ENCODE results near the gene CAPZA1.
A peak's percentile ranks its signal among the peaks of the same experiment; 100 is the strongest.
"Not testable (repeated sequence)": the region's sequence is repeated elsewhere in the genome, so short reads cannot be mapped to it uniquely, and the experiment has no call there.

Gene CAPZA1

DNA sequence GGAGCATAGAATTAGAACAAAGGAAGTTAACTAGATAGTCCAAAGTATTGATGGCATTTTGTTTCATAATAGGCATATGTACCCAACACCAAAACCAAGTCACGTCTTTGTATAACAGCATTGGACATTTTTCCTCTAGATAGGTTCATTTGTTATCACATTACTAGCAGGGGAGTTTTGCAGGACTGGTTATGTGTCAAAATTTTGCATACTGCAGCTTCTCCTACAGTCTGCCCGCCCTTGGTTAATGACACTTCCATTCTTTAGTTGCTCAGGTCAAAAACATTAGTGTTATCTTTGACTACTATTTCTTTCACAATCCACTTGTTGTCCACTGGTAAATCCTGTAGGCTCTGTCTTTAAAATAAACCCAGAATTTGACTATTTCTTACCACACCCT, 8.9 kb downstream of the CAPZA1 start:
- no peak for DNase-seq

DNA sequence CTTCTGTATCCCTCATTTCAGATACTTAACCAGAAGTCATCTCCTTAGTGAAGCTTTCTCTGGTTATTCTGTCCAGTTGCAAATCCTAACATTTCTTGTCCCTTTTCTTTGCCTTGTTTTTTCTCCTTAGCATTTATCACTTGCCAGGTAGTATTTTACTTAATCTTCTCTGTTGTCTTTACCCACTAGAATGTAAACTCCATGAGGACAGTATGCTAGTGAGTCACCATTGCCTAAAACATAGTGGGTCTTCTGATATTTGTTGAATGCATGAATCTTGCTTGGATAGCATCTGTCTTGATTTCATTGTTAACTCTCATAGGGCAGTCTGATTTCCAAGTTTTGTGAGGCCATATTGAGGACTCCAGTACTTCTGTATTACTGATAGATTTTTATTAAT, 9.6 kb downstream of the CAPZA1 start:
- no peak for DNase-seq

DNA sequence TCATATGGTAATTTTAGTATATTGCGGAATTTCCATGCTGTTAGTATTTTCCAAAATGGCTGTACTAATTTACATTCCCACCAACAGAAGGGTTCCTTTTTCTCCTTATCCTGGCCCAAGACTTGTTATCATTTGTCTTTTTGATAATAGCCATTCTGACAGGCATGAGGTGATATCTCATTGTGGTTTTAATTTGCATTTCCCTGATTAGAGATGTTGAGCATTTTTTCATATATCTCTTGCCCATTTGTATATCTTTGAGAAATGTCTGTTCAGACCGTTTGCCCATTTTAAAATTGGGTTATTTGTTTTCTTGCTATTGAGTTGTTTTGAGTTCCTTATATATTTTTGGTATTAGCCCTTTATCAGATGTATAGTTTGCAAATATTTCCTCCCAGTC, 14.0 kb downstream of the CAPZA1 start:
- DNase-seq: no peak

DNA sequence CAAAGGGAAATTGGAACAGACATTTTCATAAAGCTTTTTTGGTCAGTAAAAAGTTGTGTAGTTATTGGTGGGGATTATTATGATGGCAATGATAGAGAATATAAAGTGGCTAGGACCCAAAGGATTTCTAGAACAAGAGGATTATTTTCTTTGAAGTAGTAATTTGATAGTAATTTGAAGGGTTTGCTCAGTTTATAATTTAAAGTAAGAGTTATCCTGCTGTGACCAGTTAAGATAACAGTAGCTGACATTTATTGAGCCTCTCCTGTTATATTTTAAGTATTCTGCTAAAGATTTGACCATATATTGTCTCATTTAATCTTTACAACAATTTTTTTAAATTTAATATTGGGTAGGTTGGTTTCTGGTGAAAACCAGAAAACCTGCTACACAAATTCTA, 14.7 kb downstream of the CAPZA1 start:
- DNase-seq: no peak

DNA sequence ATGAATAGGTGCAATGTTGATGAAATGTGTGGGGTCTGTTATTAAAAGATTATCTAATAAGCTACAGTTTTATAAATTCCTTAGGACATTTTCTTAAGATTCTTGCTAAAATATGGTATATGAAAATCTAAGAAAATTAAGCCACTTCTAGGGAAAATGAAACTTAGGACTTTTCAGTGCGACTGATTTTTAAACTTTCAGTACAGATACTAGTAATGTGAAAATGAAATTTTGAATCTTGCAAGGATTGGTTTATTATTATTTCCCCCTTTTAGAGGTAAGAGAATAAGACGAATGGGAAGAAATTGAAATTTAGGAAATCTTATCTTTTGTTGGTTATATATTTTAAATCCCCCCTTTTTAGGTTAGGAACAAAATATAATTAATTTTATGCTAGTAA, 16.4 kb downstream of the CAPZA1 start:
- no peak for DNase-seq

DNA sequence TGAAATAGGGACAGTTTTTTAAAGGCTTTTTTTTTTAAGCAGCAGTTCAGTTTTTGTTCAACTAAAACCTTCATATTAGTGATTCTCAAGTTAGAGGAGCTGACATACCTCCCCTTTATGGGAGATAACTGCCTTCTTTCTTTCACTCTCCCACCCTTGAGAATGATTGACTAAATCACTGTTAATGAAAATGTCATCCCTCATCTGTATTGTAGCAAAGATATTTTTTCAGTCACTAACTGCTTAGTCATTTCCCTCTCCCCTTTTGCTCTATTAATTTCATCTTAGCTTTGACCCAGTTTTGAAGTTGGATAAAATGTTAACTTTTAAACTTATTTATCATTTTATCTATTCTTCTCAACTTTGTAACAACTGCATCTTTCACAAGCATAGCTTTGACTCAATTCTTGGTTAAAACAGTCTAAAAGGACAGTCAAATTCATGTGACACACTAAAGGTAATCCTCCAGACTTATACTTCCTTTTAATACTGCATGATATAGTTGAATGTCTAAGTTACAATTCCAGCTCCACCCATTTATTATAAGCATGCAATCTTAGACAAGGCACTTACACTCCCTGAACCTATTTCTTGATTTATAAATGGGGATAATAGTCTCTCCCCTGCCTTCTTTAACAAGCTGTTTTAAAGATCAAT, 17.1 kb downstream of the CAPZA1 start:
- no peak for DNase-seq

DNA sequence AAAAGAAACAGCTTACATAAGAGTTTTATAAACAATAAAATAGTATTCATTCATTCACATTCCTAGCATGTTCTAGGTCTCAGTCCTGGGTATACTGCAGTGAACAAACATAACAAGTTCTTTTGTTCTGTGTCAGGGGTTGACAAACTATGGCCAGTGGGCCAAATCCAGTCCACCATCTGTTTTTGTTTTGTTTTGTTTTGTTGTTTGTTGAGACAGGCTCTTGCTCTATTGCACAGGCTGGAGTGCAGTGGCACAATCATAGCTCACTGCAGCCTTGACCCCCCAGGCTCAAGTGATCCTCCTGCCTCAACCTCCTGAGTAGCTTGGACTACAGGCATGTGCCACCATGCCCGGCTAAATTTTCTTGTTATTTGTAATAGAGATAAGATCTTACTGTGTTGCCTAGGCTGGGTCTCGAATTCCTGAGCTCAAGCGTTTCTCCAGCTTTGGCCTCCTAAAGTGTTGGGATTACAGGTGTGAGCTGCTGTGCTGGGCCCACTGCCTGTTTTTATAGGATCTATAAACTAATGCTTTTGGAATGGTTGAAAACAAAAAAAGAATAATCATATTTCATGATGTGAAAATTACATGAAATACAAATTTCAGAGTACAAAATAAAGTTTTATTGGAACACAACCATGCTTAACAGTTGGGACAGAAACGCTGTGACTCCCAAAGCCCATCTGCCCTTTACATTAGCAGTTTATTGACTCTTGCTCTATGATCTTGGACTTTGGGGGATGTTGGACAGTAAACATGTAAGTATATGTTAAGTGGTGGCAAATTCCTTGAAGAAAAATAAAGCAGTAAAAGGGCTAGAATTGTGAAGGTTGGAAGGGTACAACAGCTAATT, 17.9 kb downstream of the CAPZA1 start:
- DNase-seq: no peak

DNA sequence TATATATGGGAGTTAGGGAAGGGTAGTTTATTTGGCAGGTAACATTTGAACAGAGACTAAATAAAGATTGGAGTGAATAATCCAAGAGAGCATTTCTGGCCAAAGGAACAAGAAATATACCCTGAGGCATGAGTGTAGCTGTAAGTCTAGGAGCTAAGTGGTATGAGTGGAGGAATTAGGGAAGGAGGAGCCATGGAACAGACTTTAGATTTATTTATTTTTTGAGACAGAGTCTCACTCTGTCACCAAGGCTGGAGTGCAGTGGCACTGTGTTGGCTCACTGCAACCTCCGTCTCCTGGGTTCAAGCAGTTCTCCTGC, 18.4 kb downstream of the CAPZA1 start:
- no peak for DNase-seq

DNA sequence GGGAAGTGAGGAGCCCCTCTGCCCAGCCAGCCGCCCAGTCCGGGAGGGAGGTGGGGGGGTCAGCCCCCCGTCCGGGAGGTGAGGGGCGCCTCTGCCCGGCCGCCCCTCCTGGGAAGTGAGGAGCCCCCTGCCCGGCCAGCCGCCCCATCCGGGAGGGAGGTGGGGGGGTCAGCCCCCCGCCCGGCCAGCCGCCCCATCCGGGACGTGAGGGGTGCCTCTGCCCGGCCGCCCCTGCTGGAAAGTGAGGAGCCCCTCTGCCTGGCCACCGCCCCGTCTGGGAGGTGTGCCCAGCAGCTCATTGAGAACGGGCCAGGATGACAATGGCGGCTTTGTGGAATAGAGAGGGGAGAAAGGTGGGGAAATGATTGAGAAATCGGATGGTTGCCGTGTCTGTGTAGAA, 20.8 kb downstream of the CAPZA1 start:
- DNase-seq: not testable (repeated sequence)

DNA sequence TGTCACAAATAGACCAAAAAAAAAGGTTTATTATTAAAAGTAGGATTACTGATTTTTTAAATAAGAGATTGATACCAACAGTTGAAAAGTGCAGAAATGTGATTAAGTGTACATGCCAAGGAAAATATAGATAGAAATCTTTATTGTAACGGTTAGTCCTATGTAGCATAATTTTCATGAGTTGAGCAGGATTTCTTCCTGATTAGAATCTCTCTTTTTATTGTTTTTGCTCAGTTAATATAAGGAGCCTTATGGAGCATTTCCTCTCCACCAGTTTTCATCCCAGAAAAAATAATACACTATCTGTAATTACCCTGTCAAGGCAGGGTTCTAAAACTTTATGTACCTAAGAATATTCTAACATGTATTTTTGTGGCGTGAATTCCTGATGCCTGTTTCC, 23.4 kb downstream of the CAPZA1 start:
- no peak for DNase-seq

DNA sequence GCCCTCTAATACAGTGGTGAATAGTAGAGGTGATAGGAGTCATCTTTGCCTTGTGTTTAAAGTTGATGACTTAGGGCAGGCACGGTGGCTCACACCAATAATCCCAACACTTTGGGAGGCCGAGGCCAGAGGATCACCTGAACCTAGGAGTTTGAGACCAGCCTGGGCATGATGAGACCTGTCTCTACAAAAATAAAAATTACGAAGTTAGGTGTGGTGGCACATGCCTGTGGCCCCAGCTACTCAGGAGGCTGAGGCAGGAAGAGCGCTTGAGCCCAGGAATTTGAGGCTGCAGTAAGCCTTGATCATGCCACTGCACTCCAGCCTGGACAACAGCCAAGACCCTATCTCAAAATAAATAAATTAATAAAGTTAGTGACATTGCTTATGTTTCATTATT, 26.6 kb downstream of the CAPZA1 start:
- DNase-seq: no peak

DNA sequence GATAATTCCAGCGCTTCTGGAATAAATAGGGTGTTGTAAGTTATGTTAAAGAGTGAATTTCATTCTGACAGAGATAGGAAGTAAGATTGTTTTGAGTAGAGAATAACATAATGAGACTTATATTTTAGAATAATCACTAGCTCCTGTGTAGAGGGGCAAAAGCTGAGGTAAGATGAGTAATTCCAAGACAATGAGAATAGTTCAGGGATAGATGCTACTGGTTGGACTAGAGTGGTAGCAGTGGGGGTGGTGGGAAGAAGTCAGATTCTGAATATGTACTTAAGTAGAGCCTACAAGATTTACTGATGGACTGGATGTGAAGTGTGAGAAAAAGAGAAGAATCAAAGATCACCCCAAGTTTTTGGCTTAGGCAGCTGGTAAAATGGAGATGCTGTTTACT, 31.6 kb downstream of the CAPZA1 start:
- no peak for DNase-seq

DNA sequence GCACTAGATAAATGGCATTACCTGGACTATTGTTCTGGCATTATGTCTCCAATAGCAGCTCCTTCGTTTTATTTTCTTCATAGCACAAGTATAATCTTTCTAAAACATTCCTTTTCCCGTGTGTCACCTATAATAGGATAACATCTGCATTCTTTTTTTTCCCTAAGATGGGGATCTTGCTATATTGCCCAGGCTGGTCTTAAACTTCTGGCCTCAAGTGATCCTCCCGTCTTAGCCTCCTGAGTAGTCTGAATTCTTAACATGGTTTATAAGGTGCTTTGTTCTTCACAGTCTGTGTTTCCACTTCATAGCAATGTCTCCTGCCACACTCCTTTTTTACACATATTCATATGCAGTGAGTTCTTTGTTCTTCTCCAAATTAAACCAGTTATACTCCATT, 46.2 kb downstream of the CAPZA1 start:
- DNase-seq: no peak

DNA sequence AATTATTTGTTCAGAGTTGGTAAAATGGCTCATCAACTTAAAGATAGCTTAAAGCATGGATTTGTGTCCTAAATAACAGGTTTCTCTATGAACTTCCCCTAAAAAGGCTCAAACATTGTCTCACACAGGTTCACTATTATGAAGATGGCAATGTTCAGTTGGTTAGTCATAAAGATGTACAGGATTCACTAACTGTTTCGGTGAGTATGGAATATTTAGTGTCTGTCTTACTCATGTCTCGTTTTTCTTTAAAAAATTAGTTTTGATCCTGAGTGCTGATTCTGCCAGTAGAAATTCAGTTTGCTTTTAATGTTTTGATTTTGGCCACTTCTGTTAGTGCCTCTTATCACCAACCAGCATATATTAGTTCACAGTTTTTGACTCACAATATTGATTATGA, 47.3 kb downstream of the CAPZA1 start:
- no peak for DNase-seq

DNA sequence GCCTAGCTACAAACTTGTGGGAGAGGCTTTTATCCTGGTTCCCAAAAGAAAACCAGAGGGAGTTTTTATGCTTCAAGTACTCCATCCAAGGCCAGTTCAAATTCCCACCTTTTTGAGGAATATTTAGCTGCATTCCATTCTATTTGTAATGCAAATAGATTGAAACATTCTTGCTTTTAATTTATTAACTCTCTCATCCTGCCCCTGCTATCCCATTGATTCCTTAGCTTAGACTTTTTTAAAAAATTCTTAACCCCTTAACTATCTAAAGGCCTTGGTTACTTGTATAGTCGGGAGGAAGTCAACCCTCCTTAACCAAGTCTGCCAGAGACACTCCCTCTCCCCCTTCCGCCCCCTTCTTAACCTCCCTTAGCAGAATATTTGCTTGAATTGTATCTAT, 52.4 kb downstream of the CAPZA1 start:
- no peak for DNase-seq

DNA sequence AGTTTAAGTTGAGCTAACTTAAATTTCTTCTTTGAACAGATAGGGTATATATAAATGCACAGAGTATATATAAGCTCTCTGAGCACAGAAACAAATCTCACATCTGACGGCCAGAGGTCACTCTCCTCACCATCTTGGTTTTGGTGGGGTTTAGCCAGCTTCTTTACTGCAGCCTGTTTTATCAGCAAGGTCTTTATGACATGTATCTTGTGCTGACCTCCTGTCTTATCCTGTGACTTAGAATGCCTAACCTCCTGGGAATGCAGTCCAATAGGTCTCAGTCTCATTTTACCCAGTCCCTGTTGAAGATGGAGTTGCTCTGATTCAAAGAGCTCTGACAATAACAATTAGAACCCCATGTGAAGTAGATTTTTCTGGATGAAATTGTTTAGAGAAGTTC, 53.2 kb downstream of the CAPZA1 start:
- DNase-seq: no peak

DNA sequence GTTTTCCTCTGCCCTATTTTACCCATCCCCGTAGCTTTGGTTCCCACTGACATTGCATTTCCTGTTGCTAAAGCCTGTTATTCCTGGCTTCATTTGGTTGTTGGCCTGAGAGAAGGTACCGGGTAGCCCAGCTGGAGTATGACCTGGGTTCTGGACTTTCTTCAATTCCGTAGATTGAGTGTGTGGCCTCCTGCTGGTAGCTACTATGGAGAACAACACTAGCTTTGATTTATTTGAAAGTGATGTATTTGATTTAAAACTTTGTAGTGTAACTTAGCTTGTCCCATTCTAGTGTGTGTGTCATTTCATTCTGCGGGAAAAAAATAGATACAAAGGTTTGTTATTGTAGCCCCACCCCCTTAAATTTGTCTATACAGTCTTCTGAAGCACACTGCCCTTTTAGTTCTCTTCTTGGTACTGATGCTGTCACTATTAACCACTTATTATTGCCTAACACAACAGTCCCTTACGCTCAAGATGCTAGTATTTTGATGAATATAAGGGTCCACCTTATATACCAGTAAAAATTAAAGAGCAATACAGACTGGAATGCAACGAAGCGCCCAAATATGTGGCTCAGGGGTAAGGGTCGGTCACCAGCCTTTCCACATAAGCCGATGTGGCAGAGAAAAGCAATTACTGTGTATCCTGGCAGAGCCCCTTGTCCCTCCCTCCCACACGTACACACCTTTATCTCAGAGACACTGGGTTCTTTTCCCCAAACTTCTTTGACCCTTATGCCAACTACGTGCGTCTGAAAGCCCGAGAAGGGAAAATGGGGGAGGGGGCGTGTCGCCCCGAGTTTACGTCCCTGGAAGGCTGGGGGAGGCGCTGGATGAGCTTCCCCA, 54.2 kb downstream of the CAPZA1 start:
- peak; percentile 20 for DNase-seq

DNA sequence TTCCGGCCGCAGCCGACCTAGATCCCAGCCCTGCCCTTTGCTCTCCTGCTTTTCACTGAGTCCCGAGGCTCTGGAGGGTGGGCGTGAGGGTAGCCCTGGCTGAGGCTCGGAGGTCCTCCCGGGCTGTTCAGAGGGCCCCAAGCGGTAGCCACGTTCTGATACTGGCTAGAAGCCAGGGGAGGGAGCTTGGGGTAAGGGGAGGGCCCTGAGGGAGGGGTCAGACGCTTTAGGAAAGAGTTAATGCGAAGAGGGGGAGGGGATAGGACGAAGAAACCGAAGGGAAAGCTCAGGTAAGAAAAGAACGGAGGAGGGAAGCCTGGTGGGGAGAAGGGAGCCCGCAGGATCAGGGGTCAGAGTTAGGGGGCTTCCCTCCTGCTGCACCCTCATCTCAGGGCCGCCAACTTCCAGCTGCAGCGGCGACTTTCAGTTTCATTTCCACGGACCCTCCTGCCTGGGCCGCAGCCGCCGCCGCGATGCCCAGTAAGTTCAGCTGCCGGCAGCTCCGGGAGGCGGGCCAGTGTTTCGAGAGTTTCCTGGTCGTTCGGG, 54.9 kb downstream of the CAPZA1 start, which contains the start of gene MOV10:
Gene MOV10, plus strand, starts transcription at position 220 of the 546 bp plus-strand sequence. Its CDS starts 254 bp downstream, at position 474.
- peak; percentile 62 for DNase-seq

DNA sequence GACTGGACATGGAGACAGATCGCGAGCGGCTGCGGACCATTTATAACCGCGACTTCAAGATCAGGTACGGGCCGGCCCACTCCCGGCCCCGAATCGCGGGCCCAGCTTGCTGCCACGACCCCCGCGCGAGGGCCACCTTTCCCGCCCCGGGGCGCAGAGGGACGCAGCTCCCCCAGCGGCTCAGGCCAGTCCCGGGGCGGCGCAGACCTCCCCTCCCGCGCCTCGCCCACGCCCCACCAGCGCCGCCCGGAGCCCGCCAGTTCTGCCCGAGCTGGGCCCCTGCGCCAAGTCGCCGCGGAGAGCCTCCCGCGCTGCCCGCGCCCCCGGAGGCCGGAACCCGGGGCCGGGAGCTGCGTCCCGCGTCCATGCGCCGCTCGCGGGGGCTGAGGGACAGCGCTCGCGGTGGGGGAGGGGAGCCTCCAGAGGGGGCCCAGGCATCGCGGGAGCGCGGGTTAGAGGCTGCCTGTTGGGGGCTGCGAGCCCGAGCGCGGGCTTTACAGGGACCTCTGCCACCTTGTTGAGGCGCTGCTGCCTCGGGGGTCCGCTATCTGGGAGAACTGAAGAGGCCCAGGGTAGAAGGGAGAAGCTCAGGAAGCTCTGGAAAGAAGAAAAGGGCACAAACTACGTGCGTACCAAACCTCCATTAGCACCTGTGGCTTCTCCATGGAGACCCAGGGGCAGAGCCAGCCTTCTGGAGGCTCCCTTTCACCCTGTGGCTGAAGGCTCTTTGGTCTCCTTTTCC, 55.5 kb downstream of the CAPZA1 start:
- DNase-seq: peak; percentile 49

DNA sequence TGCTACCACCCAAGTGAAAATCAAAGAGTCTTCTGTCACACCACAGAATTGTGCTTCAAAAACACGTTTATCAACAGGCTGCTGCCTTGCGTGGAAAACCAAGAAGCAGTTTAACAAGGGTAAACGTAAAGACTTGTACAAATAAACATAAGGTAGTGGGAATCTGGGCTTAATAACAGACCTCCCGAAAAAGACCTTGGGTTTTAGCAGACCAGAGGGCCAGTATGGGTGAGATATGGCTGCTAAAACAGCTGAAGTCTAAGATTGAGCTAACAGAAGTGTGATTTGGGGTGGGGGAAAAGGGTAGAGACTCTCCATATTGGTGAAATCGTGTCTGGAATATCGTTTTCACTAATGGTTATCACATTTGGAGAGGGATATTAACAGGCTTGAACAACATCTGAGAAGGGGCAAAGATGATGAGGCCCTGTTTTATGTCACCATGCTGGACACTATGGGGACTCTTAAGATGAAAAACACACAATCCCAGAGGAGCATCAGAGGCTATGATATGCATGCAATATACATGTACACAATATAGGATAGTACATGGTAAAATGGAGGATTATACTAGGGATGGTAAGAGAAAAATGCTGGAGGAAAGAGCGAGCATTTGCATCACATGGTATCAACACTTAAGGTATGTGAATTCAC, 56.2 kb downstream of the CAPZA1 start:
- DNase-seq: no peak

DNA sequence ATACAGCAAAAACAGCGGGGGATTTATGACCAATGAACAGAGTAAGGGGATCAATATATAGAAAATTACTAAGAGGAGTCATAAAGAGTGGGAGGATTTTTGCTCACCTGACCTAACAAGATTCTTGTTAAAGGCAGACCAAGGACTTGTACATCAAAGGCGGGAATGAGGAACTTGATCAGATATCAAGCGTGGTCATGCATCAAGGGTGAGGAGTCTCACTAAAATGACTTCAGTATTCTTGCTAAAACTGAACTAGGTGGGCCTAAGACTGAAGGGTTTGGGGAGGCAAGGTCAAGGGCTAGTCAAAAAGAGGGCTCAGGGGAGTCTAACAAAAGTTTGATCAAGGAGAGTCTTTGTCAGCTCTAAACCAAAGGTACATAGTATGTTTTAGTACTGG, 56.9 kb downstream of the CAPZA1 start:
- DNase-seq: no peak

DNA sequence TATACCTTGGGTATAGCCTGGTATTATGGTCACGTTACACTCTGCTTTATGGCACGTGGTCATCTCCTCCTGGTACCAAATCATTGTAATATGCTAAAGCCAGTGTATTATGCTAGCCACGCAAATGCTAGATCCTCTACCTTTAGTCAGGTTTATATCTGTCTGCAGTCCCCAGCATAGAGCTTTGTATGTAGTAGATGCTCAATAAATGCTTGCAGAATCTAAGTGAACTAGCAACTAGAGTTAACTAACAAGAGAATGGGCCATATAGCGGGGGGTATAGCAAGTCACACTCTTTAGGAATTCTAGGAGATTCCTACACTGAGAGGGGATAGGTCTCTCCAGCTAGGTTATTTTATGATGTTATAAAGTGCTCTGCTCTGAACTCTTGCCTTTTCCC, 57.9 kb downstream of the CAPZA1 start:
- no peak for DNase-seq

All from NCI-H1105 (cell line).